ENCODE measurements around the gene HTR2C. TPM values are rescaled to one million over a fixed set of nuclear protein-coding genes. Genes with fewer than 3 reads are reported as not detected.
"Not testable (repeated sequence)": the region's sequence is repeated elsewhere in the genome, so short reads cannot be mapped to it uniquely, and the experiment has no call there.

Gene HTR2C
- total and polyA plus RNA-seq, 2 donors (not counting 1 experiment from before 2014, with no cell fraction given) = not detected

DNA sequence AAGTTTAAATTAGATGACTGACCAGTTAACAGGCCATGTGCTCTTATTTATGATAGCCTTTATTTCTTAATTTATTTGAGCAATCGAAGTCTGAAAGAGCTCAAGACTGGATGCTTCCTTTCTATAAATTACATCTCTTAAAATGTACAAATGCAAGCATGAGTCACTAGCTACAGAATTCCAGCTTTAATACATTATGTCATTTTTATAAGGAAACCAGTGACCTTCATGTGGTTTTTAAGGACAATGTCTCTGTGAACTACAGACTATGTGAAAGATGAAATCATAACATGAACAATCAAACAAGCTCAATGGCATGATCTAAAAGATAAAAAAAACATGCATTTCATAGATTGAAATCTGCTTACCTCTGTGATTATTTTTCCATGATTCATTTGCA, 15.4 kb downstream of the HTR2C start:
- WGBS (ENCODE audit: insufficient coverage) = no CpG with 5 or more reads among the region's 1 CpG
- Mint-ChIP-seq H3K9me3 (ENCODE audit: insufficient read depth) (no peaks in the 10 kb centered on the region), H3K4me1 (no peaks in the 10 kb centered on the region), H3K4me3 (no peak overlapping the region), H3K27ac (no peak overlapping the region), H3K27me3 (no peaks in the 10 kb centered on the region)
- no peak for ATAC-seq (ENCODE audit: low read depth)
- Histone ChIP-seq H3K4me3 (ENCODE audit: control extremely low read depth in 1 of 5, extremely low read depth in 1 of 5, insufficient read depth in 1 of 5, low read depth in 2 of 5, low read length in 4 of 5) (no peak overlapping the region), H3K27me3 (replicated peaks in 1 of 4; ENCODE audit: control extremely low read depth in 1 of 4, control insufficient read depth in 3 of 4, insufficient read depth in 4 of 4, low read length in 3 of 4) (no peaks in the 10 kb centered on the region), H3K4me1 (ENCODE audit: control insufficient read depth in 2 of 2, insufficient read depth in 2 of 2, low read length in 2 of 2) (no peaks in the 10 kb centered on the region), H3K4me2 (replicated peaks; ENCODE audit: low read depth, low read length, poor library complexity, severe bottlenecking) (no peak overlapping the region), H3K9ac (ENCODE audit: low read length) (no peak overlapping the region), H4K20me1 (ENCODE audit: control insufficient read depth, insufficient read depth, low read length, poor library complexity, severe bottlenecking) (no peaks in the 10 kb centered on the region), H3K27ac (ENCODE audit: low read length in 2 of 2) (no peak overlapping the region), H3K36me3 (replicated peaks in 1 of 2; ENCODE audit: control extremely low read depth in 1 of 2, control insufficient read depth in 1 of 2, extremely low read depth in 1 of 2, insufficient read depth in 2 of 2, low read length in 1 of 2) (no peaks in the 10 kb centered on the region), H2AFZ (ENCODE audit: insufficient read depth, low read depth, low read length, poor library complexity, severe bottlenecking) (no peak overlapping the region), H3K79me2 (ENCODE audit: control insufficient read depth, insufficient read depth, low read length) (no peaks in the 10 kb centered on the region), H3K9me3 (ENCODE audit: control extremely low read depth in 1 of 3, control insufficient read depth in 2 of 3, insufficient read depth in 1 of 3, low read length in 2 of 3) (no peaks in the 10 kb centered on the region)
- no peak for DNase-seq
- CTCF ChIA-PET = no interaction called here
- intact Hi-C loops (cut with micrococcal nuclease) = no loop called here
- POLR2A ChIA-PET = no interaction called here
- TF ChIP-seq, protein P1, sequence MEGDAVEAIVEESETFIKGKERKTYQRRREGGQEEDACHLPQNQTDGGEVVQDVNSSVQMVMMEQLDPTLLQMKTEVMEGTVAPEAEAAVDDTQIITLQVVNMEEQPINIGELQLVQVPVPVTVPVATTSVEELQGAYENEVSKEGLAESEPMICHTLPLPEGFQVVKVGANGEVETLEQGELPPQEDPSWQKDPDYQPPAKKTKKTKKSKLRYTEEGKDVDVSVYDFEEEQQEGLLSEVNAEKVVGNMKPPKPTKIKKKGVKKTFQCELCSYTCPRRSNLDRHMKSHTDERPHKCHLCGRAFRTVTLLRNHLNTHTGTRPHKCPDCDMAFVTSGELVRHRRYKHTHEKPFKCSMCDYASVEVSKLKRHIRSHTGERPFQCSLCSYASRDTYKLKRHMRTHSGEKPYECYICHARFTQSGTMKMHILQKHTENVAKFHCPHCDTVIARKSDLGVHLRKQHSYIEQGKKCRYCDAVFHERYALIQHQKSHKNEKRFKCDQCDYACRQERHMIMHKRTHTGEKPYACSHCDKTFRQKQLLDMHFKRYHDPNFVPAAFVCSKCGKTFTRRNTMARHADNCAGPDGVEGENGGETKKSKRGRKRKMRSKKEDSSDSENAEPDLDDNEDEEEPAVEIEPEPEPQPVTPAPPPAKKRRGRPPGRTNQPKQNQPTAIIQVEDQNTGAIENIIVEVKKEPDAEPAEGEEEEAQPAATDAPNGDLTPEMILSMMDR (IDR thresholded peaks at IDR 0.05) = no peak
- no peak for TF ChIP-seq EZH2 (IDR thresholded peaks at IDR 0.05; ENCODE audit: borderline replicate concordance, insufficient read depth, low read depth, low read length, poor library complexity, severe bottlenecking)

- H2AFZ ChIP-seq (ENCODE audit: insufficient read depth, low read depth, low read length, poor library complexity, severe bottlenecking) = no peak overlapping the region
- H3K4me1 ChIP-seq (ENCODE audit: control insufficient read depth in 2 of 2, insufficient read depth in 2 of 2, low read length in 2 of 2) = no peaks in the 10 kb centered on the region
- ATAC-seq (ENCODE audit: low read depth) (no peak), DNase-seq (no peak)
- no peaks in the 10 kb centered on the region for H3K9me3 ChIP-seq (ENCODE audit: control extremely low read depth in 1 of 3, control insufficient read depth in 2 of 3, insufficient read depth in 1 of 3, low read length in 2 of 3)
- no CpG with 5 or more reads among the region's 4 CpGs for WGBS (ENCODE audit: insufficient coverage)
- intact Hi-C loops (cut with micrococcal nuclease) = no loop called here
- no peak overlapping the region for H3K4me2 ChIP-seq (replicated peaks; ENCODE audit: low read depth, low read length, poor library complexity, severe bottlenecking)
- no peak overlapping the region for H3K27ac ChIP-seq (ENCODE audit: low read length in 2 of 2)
- no peaks in the 10 kb centered on the region for H3K36me3 ChIP-seq (replicated peaks in 1 of 2; ENCODE audit: control extremely low read depth in 1 of 2, control insufficient read depth in 1 of 2, extremely low read depth in 1 of 2, insufficient read depth in 2 of 2, low read length in 1 of 2)
- no peak overlapping the region for H3K27ac Mint-ChIP-seq
- no peak overlapping the region for H3K4me3 ChIP-seq (ENCODE audit: control extremely low read depth in 1 of 5, extremely low read depth in 1 of 5, insufficient read depth in 1 of 5, low read depth in 2 of 5, low read length in 4 of 5)
- no peak overlapping the region for H3K4me3 Mint-ChIP-seq
- no peaks in the 10 kb centered on the region for H4K20me1 ChIP-seq (ENCODE audit: control insufficient read depth, insufficient read depth, low read length, poor library complexity, severe bottlenecking)
- H3K9ac ChIP-seq (ENCODE audit: low read length) = no peak overlapping the region
- ChIA-PET POLR2A (no interaction called here), CTCF (no interaction called here)
- H3K79me2 ChIP-seq (ENCODE audit: control insufficient read depth, insufficient read depth, low read length) = no peaks in the 10 kb centered on the region
- TF ChIP-seq EZH2 (IDR thresholded peaks at IDR 0.05; ENCODE audit: borderline replicate concordance, insufficient read depth, low read depth, low read length, poor library complexity, severe bottlenecking) = no peak
- TF ChIP-seq, protein P1 (IDR thresholded peaks at IDR 0.05) = no peak
- H3K4me1 Mint-ChIP-seq = no peaks in the 10 kb centered on the region
- H3K9me3 Mint-ChIP-seq (ENCODE audit: insufficient read depth) = no peaks in the 10 kb centered on the region
- no peaks in the 10 kb centered on the region for H3K27me3 Mint-ChIP-seq
- H3K27me3 ChIP-seq (replicated peaks in 1 of 4; ENCODE audit: control extremely low read depth in 1 of 4, control insufficient read depth in 3 of 4, insufficient read depth in 4 of 4, low read length in 3 of 4) = no peaks in the 10 kb centered on the region
Measured at GRCh38 chrX:114599911-114600310, 16.0 kb downstream of the HTR2C start.

DNA sequence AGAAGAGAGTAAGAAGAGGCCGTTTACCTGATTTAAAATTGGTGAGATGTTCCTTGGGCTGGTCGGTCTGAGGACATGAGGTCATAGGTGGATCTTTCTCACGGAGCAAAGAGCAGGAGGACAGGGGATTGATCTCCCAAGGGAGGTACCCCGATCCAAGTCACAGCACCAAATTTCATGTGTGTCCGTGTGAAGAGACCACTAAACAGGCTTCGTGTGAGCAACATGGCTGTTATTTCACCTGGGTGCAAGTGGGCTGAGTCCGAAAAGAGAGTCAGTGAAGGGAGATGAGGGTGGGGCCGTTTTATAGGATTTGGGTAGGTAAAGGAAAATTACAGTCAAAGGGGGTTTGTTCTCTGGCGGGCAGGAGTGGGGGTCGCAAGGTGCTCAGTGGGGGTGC, 22.7 kb downstream of the HTR2C start:
- 100% methylated on average over 1 of the region's 10 CpGs for WGBS (ENCODE audit: insufficient coverage)
- H3K27ac Mint-ChIP-seq; H3K4me1 Mint-ChIP-seq; H3K27ac ChIP-seq (ENCODE audit: low read length in 2 of 2); intact Hi-C loops (cut with micrococcal nuclease); DNase-seq; H3K9me3 Mint-ChIP-seq (ENCODE audit: insufficient read depth); H3K4me2 ChIP-seq (replicated peaks; ENCODE audit: low read depth, low read length, poor library complexity, severe bottlenecking); H3K27me3 ChIP-seq (replicated peaks in 1 of 4; ENCODE audit: control extremely low read depth in 1 of 4, control insufficient read depth in 3 of 4, insufficient read depth in 4 of 4, low read length in 3 of 4); H3K9ac ChIP-seq (ENCODE audit: low read length); CTCF ChIA-PET; POLR2A ChIA-PET; H3K4me3 Mint-ChIP-seq; H3K9me3 ChIP-seq (ENCODE audit: control extremely low read depth in 1 of 3, control insufficient read depth in 2 of 3, insufficient read depth in 1 of 3, low read length in 2 of 3); H3K36me3 ChIP-seq (replicated peaks in 1 of 2; ENCODE audit: control extremely low read depth in 1 of 2, control insufficient read depth in 1 of 2, extremely low read depth in 1 of 2, insufficient read depth in 2 of 2, low read length in 1 of 2); ATAC-seq (ENCODE audit: low read depth); H3K4me3 ChIP-seq (ENCODE audit: control extremely low read depth in 1 of 5, extremely low read depth in 1 of 5, insufficient read depth in 1 of 5, low read depth in 2 of 5, low read length in 4 of 5); H3K27me3 Mint-ChIP-seq; H3K4me1 ChIP-seq (ENCODE audit: control insufficient read depth in 2 of 2, insufficient read depth in 2 of 2, low read length in 2 of 2); H2AFZ ChIP-seq (ENCODE audit: insufficient read depth, low read depth, low read length, poor library complexity, severe bottlenecking); H4K20me1 ChIP-seq (ENCODE audit: control insufficient read depth, insufficient read depth, low read length, poor library complexity, severe bottlenecking); H3K79me2 ChIP-seq (ENCODE audit: control insufficient read depth, insufficient read depth, low read length): not testable (repeated sequence)
